HepG2 (cell line): Measurements from ENCODE around the gene BABAM2. TPM values are rescaled to one million over a fixed set of nuclear protein-coding genes. Genes with fewer than 3 reads are reported as not detected.

Experiments
- DDIT3 ChIP-seq: sonication (generic); formaldehyde crosslinking; IDR thresholded peaks from 2 replicates; pipeline ENCODE4 v1.4.0; 2020; ENCODE audit warnings: mild to moderate bottlenecking, missing genetic modification reagents
- E2F2 ChIP-seq: sonication (generic); formaldehyde crosslinking; IDR thresholded peaks from 2 replicates; pipeline ENCODE4 v1.4.0; 2020; ENCODE audit warnings: missing genetic modification reagents, borderline replicate concordance
- FOXA1 ChIP-seq, 2 experiments: fragments of 450-650 bp in 1 of 2; sonication (generic) in 1 of 2; formaldehyde crosslinking in 1 of 2; IDR thresholded peaks; 2 replicates each; pipeline versions ENCODE4 v1.4.0 to v1.6.1; 2016 to 2020; ENCODE audit warnings: missing genetic modification reagents in 1 of 2
- FOXM1 ChIP-seq: sonication (generic); formaldehyde crosslinking; IDR thresholded peaks from 2 replicates; pipeline ENCODE4 v1.5.0; 2020; ENCODE audit warnings: missing genetic modification reagents
- FOXO1 ChIP-seq: sonication (generic); formaldehyde crosslinking; IDR thresholded peaks from 2 replicates; pipeline ENCODE4 v1.4.0; 2020; ENCODE audit warnings: missing genetic modification reagents
- FOXP4 ChIP-seq: sonication (generic); formaldehyde crosslinking; IDR thresholded peaks from 2 replicates; pipeline ENCODE4 v1.4.0; 2020; ENCODE audit warnings: missing genetic modification reagents
- HINFP ChIP-seq: sonication (generic); formaldehyde crosslinking; IDR thresholded peaks from 2 replicates; pipeline ENCODE4 v1.4.0; 2020; ENCODE audit warnings: low read depth, mild to moderate bottlenecking, missing genetic modification reagents
- HIVEP1 ChIP-seq: sonication (generic); formaldehyde crosslinking; IDR thresholded peaks from 2 replicates; pipeline ENCODE4 v1.4.0; 2020; ENCODE audit warnings: mild to moderate bottlenecking, missing genetic modification reagents
- HOMEZ ChIP-seq: IDR thresholded peaks from 2 replicates; pipeline ENCODE4 v1.6.1; 2016; ENCODE audit warnings: low read depth
- MED13 ChIP-seq: sonication (generic); formaldehyde crosslinking; IDR thresholded peaks from 2 replicates; pipeline ENCODE4 v1.5.0; 2020; ENCODE audit warnings: missing genetic modification reagents
- NR2F2 ChIP-seq: IDR thresholded peaks from 2 replicates; pipeline ENCODE4 v1.6.1; 2012; ENCODE audit warnings: low read depth, inconsistent platforms, borderline replicate concordance
- SAP130 ChIP-seq: IDR thresholded peaks from 2 replicates; pipeline ENCODE4 v1.6.1; 2016; ENCODE audit warnings: low read depth
- ZNF251 ChIP-seq: sonication (generic); formaldehyde crosslinking; IDR thresholded peaks from 2 replicates; pipeline ENCODE4 v1.9.0; 2021; ENCODE audit warnings: mild to moderate bottlenecking, missing genetic modification reagents
- ZNF569 ChIP-seq: sonication (generic); formaldehyde crosslinking; IDR thresholded peaks from 2 replicates; pipeline ENCODE4 v1.5.0; 2020; ENCODE audit warnings: mild to moderate bottlenecking, missing genetic modification reagents, moderate library complexity, borderline replicate concordance
- ZNF572 ChIP-seq: sonication (generic); formaldehyde crosslinking; IDR thresholded peaks from 2 replicates; pipeline ENCODE4 v1.5.1; 2020; ENCODE audit warnings: mild to moderate bottlenecking, missing genetic modification reagents
- ZNF800 ChIP-seq: sonication (generic); formaldehyde crosslinking; IDR thresholded peaks from 2 replicates; pipeline ENCODE4 v1.4.0; 2020; ENCODE audit warnings: missing genetic modification reagents
- ZNF891 ChIP-seq: sonication (generic); formaldehyde crosslinking; IDR thresholded peaks from 2 replicates; pipeline ENCODE4 v1.5.0; 2020; ENCODE audit warnings: mild to moderate bottlenecking, missing genetic modification reagents
- polyA plus RNA-seq, 8 experiments: library from polyadenylated mRNA; depleted of rRNA in 3 of 8; stranded (reverse) in 7 of 8; unstranded in 1 of 8; fragments of >200 nt; fragmentation: Illumina TruSeq in 4 of 8; extraction: Trizol in 4 of 8; gene quantifications; 2 replicates each; pipeline versions ENCODE4 v1.2.1 to v1.2.3, GENCODE V29; 2011 to 2016; ENCODE audit warnings: low read depth in 4 of 8, missing spikeins in 1 of 8, mixed read lengths in 1 of 8; ENCODE audit not compliant: insufficient read depth in 1 of 8
- total RNA-seq, 5 experiments: library from RNA; depleted of rRNA; stranded (reverse); fragments of >200 nt; fragmentation: Illumina TruSeq; extraction: Trizol; gene quantifications; 2 replicates each; pipeline ENCODE4 v1.2.3, GENCODE V29; 2016; ENCODE audit warnings: low read depth in 1 of 5

The BABAM2 gene
- total and polyA plus RNA-seq, 2 of the 13 experiments (the other 11 are each of a cell fraction or from before 2014, with no cell fraction given): 24.9 to 28.0 TPM

GRCh38 chr2:28359222-28360057 lies 468.9 kb downstream of the BABAM2 start (continued):
- no peak for TF ChIP-seq HINFP (CRISPR knock-in tag)
- TF ChIP-seq HIVEP1 (CRISPR knock-in tag): peak; percentile 77; the same call in 1 of the 2 replicates
- TF ChIP-seq NR2F2: no peak
- no peak for TF ChIP-seq HOMEZ (CRISPR knock-in tag)
- TF ChIP-seq DDIT3 (CRISPR knock-in tag): no peak
- no peak for TF ChIP-seq E2F2
- TF ChIP-seq FOXA1 (IDR thresholded peaks at IDR 0.05): no peak
- peak; percentile 52 for TF ChIP-seq FOXA1 (CRISPR knock-in tag; IDR thresholded peaks at IDR 0.05)
- TF ChIP-seq FOXO1 (CRISPR knock-in tag): no peak
- peak; percentile 8; the same call in 1 of the 2 replicates for TF ChIP-seq ZNF891 (CRISPR knock-in tag)
- TF ChIP-seq FOXM1: no peak
- TF ChIP-seq ZNF800 (CRISPR knock-in tag): 0 out of 2 replicates have a peak, but pooled peaks have one; percentile 42
- TF ChIP-seq ZNF572 (CRISPR knock-in tag): no peak
- no peak for TF ChIP-seq ZNF251 (CRISPR knock-in tag)
- no peak for TF ChIP-seq ZNF569
- TF ChIP-seq SAP130: peak; percentile 78
- TF ChIP-seq FOXP4 (CRISPR knock-in tag): peak; percentile 23; the same call in 1 of the 2 replicates
- no peak for TF ChIP-seq MED13 (CRISPR knock-in tag)
